Panc1 (cell line): Measurements from ENCODE around the gene EPN2. TPM values are rescaled to one million over a fixed set of nuclear protein-coding genes. Genes with fewer than 3 reads are reported as not detected.

Experiments
- ATAC-seq: fragments of 200-7000 bp; cut with Tn5 transposase; 2 replicates; pipeline ENCODE4 v1.9.1; 2020; ENCODE audit warnings: mild to moderate bottlenecking, moderate library complexity
- BruUV-seq: library from RNA; stranded (reverse); fragments of 400-500 nt; replicated peaks from 2 replicates; lab custom pipeline; 2021; lab: Mats Ljungman, UMichigan
- CTCF ChIA-PET: fragments of 300-600 bp; sonication (Branson Sonifier 250); formaldehyde crosslinking; loops from one replicate; lab custom pipeline; 2022; ENCODE audit warnings: antibody characterized with exemption; lab: Charles Lee
- POLR2A ChIA-PET: fragments of 300-600 bp; sonication (Branson Sonifier 250); formaldehyde crosslinking; loops from one replicate; lab custom pipeline; 2022; ENCODE audit warnings: antibody characterized with exemption; lab: Charles Lee
- DNase-seq: peaks from one replicate; pipeline ENCODE4 v3.0.0-alpha.2; 2010; ENCODE audit warnings: low read depth, low spot score
- H3K27ac ChIP-seq: 2 replicates; pipeline ENCODE4 v1.5.1; 2011; ENCODE audit warnings: mild to moderate bottlenecking, low read length, inconsistent platforms
- H3K27me3 ChIP-seq: fragments of 200-500 bp; sonication (Bioruptor generic); 2 replicates; pipeline ENCODE4 v1.6.0; 2014; ENCODE audit warnings: low read length, inconsistent platforms; ENCODE audit not compliant: control insufficient read depth, insufficient read depth
- H3K36me3 ChIP-seq: fragments of 200-500 bp; sonication (Bioruptor generic); 2 replicates; pipeline ENCODE4 v1.5.1; 2014; ENCODE audit warnings: inconsistent platforms, mild to moderate bottlenecking, low read length, moderate library complexity; ENCODE audit not compliant: control insufficient read depth, insufficient read depth
- H3K4me1 ChIP-seq: 2 replicates; pipeline ENCODE4 v1.5.1; 2011; ENCODE audit warnings: inconsistent platforms, mild to moderate bottlenecking, low read length, moderate library complexity; ENCODE audit not compliant: control insufficient read depth, insufficient read depth
- H3K4me3 ChIP-seq, 2 experiments: 2 replicates each; pipeline ENCODE4 v1.5.1; 2011 to 2012; ENCODE audit warnings: low read depth in 2 of 2, low read length in 2 of 2, mild to moderate bottlenecking in 2 of 2, inconsistent platforms in 1 of 2, moderate library complexity in 1 of 2
- H3K9me3 ChIP-seq: fragments of 200-500 bp; sonication (Bioruptor generic); 2 replicates; pipeline ENCODE4 v1.5.1; 2014; ENCODE audit warnings: low read depth, mild to moderate bottlenecking, inconsistent platforms, low read length, moderate library complexity; ENCODE audit not compliant: control insufficient read depth, insufficient read depth
- POLR2AphosphoS5 ChIP-seq: IDR thresholded peaks from 2 replicates; pipeline ENCODE4 v1.6.1; 2012; ENCODE audit warnings: mild to moderate bottlenecking, low read depth, low read length, moderate library complexity
- SIN3A ChIP-seq: IDR thresholded peaks from 2 replicates; pipeline ENCODE4 v1.6.1; 2012; ENCODE audit warnings: low read depth, mild to moderate bottlenecking, low read length, moderate library complexity, borderline replicate concordance; ENCODE audit not compliant: insufficient read depth
- TCF7L2 ChIP-seq: IDR thresholded peaks from 2 replicates; pipeline ENCODE4 v1.6.1; 2011; ENCODE audit warnings: mild to moderate bottlenecking, low read depth, low read length, inconsistent platforms
- in situ Hi-C: cut with HindIII; loops from 2 replicates; pipeline ENCODE4 v1.10.0; 2016; ENCODE audit warnings: low sequenced_read_pairs, low pct_unique_long_range_greater_than_20kb
- intact Hi-C: fragments of 100-400 bp; cut with micrococcal nuclease; formaldehyde crosslinking; loops from one replicate; pipeline ENCODE4 v1.10.0; 2022; ENCODE audit not compliant: unreplicated experiment
- total RNA-seq: library from RNA; stranded (reverse); gene quantifications from one replicate; pipeline ENCODE4 v1.2.1, GENCODE V29; 2021; ENCODE audit not compliant: unreplicated experiment
- TF ChIP-seq, protein P1 (sequence below), 2 experiments: IDR thresholded peaks; 2 replicates each; pipeline ENCODE4 v1.6.1; 2011 to 2012; ENCODE audit warnings: low read depth in 2 of 2, control low read depth in 1 of 2, low read length in 1 of 2, mild to moderate bottlenecking in 1 of 2, moderate library complexity in 1 of 2; ENCODE audit not compliant: insufficient read depth in 1 of 2
- TF ChIP-seq, protein P2 (sequence below): fragments of 450-650 bp; IDR thresholded peaks from 2 replicates; pipeline ENCODE4 v1.5.1; 2017; ENCODE audit warnings: mild to moderate bottlenecking

Gene EPN2
- total RNA-seq, 1 experiment from 2014 or later: 35.0 TPM

DNA sequence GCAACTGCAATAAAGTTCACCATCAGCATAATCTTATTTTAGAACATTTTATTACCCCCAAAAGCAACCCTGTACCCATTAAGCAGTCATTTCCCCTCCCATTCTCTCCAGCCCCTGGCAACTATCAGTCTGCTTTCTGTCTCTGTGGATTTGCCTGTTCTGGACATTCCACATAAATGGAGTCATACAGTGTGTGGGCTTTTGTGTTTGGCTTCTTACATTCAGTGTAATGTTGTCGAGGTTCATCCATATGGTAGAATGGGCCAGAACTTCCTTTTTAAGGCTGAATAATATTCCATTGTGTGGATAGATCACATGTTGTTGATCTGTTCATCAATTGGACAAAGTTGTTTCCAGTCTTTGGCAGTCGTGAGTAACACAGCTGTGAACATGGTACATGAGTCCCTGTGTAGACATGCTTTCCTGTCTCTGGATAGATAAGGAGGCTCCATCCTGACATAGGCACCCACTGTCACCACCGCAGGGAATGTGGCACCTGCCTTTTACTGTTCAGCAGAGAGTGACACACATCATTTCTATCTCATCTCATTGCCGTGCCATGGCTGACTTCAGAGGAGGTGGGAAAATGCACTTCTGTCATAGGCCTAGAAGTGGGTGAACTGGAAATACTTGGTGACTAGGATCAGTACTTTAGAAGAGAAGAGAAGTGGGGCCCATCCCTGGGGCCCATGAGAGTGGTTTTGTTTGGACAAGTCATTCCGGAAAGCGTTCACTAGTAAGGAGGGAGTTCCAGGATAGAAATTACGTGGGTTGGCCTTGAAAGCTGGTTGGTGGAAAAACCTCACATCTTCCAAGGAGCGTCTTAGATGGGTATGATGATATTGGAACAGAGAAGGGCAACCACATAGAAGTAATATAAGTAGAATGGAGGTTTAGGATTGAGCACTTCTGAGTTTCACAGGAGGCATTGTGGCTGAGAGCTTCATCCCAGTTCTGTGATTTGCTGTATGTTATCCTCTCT, 25.8 kb downstream of the EPN2 start:
- TF ChIP-seq SIN3A (no peak), POLR2AphosphoS5 (no peak), TCF7L2 (no peak)
- TF ChIP-seq, protein P1, sequence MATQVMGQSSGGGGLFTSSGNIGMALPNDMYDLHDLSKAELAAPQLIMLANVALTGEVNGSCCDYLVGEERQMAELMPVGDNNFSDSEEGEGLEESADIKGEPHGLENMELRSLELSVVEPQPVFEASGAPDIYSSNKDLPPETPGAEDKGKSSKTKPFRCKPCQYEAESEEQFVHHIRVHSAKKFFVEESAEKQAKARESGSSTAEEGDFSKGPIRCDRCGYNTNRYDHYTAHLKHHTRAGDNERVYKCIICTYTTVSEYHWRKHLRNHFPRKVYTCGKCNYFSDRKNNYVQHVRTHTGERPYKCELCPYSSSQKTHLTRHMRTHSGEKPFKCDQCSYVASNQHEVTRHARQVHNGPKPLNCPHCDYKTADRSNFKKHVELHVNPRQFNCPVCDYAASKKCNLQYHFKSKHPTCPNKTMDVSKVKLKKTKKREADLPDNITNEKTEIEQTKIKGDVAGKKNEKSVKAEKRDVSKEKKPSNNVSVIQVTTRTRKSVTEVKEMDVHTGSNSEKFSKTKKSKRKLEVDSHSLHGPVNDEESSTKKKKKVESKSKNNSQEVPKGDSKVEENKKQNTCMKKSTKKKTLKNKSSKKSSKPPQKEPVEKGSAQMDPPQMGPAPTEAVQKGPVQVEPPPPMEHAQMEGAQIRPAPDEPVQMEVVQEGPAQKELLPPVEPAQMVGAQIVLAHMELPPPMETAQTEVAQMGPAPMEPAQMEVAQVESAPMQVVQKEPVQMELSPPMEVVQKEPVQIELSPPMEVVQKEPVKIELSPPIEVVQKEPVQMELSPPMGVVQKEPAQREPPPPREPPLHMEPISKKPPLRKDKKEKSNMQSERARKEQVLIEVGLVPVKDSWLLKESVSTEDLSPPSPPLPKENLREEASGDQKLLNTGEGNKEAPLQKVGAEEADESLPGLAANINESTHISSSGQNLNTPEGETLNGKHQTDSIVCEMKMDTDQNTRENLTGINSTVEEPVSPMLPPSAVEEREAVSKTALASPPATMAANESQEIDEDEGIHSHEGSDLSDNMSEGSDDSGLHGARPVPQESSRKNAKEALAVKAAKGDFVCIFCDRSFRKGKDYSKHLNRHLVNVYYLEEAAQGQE (IDR thresholded peaks at IDR 0.05; ENCODE audit: insufficient read depth in 1 of 2, low read depth in 2 of 2, low read length in 1 of 2): no peak
- TF ChIP-seq, protein P2, sequence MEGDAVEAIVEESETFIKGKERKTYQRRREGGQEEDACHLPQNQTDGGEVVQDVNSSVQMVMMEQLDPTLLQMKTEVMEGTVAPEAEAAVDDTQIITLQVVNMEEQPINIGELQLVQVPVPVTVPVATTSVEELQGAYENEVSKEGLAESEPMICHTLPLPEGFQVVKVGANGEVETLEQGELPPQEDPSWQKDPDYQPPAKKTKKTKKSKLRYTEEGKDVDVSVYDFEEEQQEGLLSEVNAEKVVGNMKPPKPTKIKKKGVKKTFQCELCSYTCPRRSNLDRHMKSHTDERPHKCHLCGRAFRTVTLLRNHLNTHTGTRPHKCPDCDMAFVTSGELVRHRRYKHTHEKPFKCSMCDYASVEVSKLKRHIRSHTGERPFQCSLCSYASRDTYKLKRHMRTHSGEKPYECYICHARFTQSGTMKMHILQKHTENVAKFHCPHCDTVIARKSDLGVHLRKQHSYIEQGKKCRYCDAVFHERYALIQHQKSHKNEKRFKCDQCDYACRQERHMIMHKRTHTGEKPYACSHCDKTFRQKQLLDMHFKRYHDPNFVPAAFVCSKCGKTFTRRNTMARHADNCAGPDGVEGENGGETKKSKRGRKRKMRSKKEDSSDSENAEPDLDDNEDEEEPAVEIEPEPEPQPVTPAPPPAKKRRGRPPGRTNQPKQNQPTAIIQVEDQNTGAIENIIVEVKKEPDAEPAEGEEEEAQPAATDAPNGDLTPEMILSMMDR: no peak
- POLR2A ChIA-PET: no interaction called here
- CTCF ChIA-PET: no interaction called here
- no peaks in the 10 kb centered on the region for H3K36me3 ChIP-seq
- no peak for DNase-seq
- intact Hi-C loops (no loop called here), in situ Hi-C loops (no loop called here)
- no peak overlapping the region for H3K4me3 ChIP-seq
- no peaks in the 10 kb centered on the region for H3K27me3 ChIP-seq
- no peaks in the 10 kb centered on the region for H3K4me1 ChIP-seq
- H3K27ac ChIP-seq: no peak overlapping the region
- H3K9me3 ChIP-seq: no peaks in the 10 kb centered on the region
- BruUV-seq: no TSS peak
- ATAC-seq: no peak

DNA sequence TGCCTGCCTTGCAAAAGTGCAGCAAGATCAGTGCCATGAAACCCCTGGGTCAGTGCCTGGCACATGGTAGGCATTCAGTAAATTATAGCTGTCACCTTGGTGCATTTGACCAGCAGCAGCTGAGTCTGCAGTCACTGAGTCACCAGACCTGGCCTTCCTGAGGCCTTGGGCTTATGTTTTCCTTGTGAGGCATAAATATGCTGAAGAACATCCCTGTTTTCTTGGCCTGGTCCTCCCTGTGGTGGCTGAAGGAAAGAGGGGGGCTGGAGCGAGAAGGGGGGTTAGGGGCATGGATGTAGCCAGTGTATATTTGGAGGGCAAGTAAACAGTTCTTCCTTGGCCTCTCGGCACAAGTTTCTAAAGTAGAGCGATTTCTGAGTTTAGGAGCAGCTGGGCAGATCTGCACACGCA, 26.5 kb downstream of the EPN2 start:
- ChIA-PET POLR2A (no interaction called here), CTCF (no interaction called here)
- no peak overlapping the region for H3K27ac ChIP-seq
- H3K9me3 ChIP-seq: no peaks in the 10 kb centered on the region
- TF ChIP-seq, protein P2: no peak
- TF ChIP-seq POLR2AphosphoS5 (no peak), TCF7L2 (no peak), SIN3A (no peak)
- TF ChIP-seq, protein P1 (IDR thresholded peaks at IDR 0.05; ENCODE audit: insufficient read depth in 1 of 2, low read depth in 2 of 2, low read length in 1 of 2): no peak
- in situ Hi-C loops: no loop called here
- intact Hi-C loops: no loop called here
- DNase-seq (no peak), ATAC-seq (no peak)
- no peaks in the 10 kb centered on the region for H3K27me3 ChIP-seq
- H3K36me3 ChIP-seq: no peaks in the 10 kb centered on the region
- no peaks in the 10 kb centered on the region for H3K4me1 ChIP-seq
- BruUV-seq: no TSS peak
- no peak overlapping the region for H3K4me3 ChIP-seq
